ENCODE data around the gene RAP1A. TPM values are rescaled to one million over a fixed set of nuclear protein-coding genes. Genes with fewer than 3 reads are reported as not detected.

RAP1A gene
- total RNA-seq, 2 experiments from 2014 or later = 150 to 154 TPM

DNA sequence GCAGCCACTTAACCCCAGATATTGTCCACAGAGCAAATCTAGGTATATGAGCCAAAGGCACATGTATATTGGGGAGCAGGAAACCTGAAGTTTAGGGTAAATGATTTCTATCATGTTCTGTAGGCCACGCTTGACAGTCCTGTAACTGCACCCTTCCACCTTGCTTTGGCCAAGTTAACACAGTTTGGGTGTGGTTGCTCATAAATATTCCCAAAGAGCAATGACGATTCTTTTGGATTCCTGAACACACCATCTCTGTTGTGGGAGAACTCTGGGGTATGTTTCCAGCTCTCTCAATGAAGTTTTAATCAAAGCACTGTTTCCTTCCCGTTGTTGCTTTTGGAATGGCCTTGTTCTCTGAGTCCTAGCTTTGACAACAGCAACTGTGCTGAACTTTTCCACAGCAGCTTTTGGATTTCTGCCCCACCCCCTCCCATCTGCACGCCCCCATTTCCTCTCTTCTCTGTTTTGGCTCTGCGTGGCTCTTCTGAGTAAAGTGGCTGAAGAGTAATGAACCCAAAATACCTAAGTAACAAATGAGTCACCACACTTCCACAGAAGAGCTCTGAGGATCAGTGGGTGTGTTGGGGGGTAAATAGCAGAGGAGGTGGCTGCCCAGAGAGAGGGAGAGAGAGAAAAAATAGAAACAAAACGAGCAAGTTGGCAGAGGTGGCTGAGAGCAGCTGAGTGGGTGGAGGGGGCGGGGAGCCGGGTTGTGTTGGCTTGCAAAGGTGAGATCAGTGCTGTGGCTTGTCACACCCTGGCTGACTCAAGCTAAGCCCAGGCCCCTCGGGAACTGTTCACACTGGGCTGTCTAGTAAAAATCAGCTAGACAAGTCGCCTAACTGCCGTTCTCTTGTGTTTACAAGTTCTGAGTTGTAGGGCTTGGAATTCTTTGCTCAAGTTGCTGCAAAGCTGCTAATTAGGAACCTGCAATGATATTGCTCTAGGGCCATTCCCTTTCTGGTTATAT, 26.9 kb upstream of the RAP1A start:
- peak; percentile 88 for DNase-seq
- H3K9me3 Mint-ChIP-seq = peaks cover 1% of the 10 kb centered on the region
- peak overlapping the region; percentile 54 for H3K4me3 Mint-ChIP-seq
- peak overlapping the region; percentile 82 for H3K27ac Mint-ChIP-seq
- H3K27me3 Mint-ChIP-seq = no peaks in the 10 kb centered on the region
- H3K4me1 Mint-ChIP-seq = peaks cover 67% of the 10 kb centered on the region
- peaks cover 5% of the 10 kb centered on the region for H3K36me3 Mint-ChIP-seq

GRCh38 chr1:111593403-111594305, 25.9 kb upstream of the RAP1A start:
- no peak for DNase-seq
- Mint-ChIP-seq H3K27ac (peak overlapping the region; percentile 82), H3K4me3 (peak overlapping the region; percentile 54), H3K36me3 (peaks cover 5% of the 10 kb centered on the region), H3K4me1 (peaks cover 77% of the 10 kb centered on the region), H3K9me3 (peaks cover 1% of the 10 kb centered on the region), H3K27me3 (no peaks in the 10 kb centered on the region)

GRCh38 chr1:111594306-111594693, 25.3 kb upstream of the RAP1A start:
- Mint-ChIP-seq H3K4me3 (peak overlapping the region; percentile 45), H3K4me1 (peaks cover 79% of the 10 kb centered on the region), H3K9me3 (peaks cover 1% of the 10 kb centered on the region), H3K27me3 (no peaks in the 10 kb centered on the region), H3K27ac (peak overlapping the region; percentile 82), H3K36me3 (peaks cover 5% of the 10 kb centered on the region)
- DNase-seq = no peak

GRCh38 chr1:111595807-111596206, 23.8 kb upstream of the RAP1A start:
- Mint-ChIP-seq H3K4me1 (peaks cover 92% of the 10 kb centered on the region), H3K27me3 (no peaks in the 10 kb centered on the region), H3K27ac (peak overlapping the region; percentile 13), H3K4me3 (no peak overlapping the region), H3K9me3 (peaks cover 2% of the 10 kb centered on the region), H3K36me3 (peaks cover 14% of the 10 kb centered on the region)
- no peak for DNase-seq

DNA sequence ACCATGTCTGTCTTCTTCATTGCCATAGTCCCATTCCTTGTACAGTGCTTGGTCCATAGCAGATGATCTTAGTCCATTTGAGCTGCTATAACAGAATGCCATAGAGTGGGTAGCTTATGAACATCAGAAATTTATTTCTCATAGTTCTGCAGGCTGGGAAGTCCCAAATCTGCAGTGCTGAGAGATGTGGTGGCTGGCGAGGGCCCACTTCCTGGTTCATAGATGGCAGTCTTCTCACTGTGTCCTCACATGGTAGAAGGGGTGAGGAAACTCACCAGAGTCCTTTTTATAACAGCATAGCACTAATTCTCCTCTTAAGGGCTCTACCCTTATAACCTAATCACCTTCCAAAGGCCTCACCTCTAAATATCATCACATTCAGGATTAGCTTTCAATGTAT, 23.1 kb upstream of the RAP1A start:
- peak; percentile 51 for DNase-seq
- H3K27ac Mint-ChIP-seq = peak overlapping the region; percentile 47
- H3K27me3 Mint-ChIP-seq = no peaks in the 10 kb centered on the region
- peaks cover 14% of the 10 kb centered on the region for H3K36me3 Mint-ChIP-seq
- peaks cover 2% of the 10 kb centered on the region for H3K9me3 Mint-ChIP-seq
- no peak overlapping the region for H3K4me3 Mint-ChIP-seq
- peaks cover 93% of the 10 kb centered on the region for H3K4me1 Mint-ChIP-seq

DNA sequence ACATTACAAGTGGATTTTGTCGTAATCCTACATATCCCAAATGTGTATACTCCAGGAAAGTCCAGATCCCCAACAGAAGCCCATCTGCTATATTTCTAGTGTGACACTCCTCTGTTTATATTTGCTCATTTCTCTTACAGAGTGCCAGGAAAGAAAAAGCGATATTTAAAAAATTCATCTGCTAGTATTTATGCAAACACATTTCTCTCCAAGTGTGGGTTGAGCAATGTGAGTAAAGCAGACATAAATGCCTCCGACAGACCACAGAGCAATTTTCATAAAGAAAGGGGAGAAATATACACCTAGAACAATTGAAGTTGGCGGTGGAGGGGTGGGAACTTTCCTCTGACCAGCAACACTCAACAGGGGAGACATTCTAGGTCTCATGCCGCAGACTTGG, 22.2 kb upstream of the RAP1A start:
- Mint-ChIP-seq H3K4me1 (peaks cover 91% of the 10 kb centered on the region), H3K4me3 (no peak overlapping the region), H3K27me3 (no peaks in the 10 kb centered on the region), H3K9me3 (peaks cover 2% of the 10 kb centered on the region), H3K36me3 (peaks cover 14% of the 10 kb centered on the region), H3K27ac (peak overlapping the region; percentile 47)
- no peak for DNase-seq

DNA sequence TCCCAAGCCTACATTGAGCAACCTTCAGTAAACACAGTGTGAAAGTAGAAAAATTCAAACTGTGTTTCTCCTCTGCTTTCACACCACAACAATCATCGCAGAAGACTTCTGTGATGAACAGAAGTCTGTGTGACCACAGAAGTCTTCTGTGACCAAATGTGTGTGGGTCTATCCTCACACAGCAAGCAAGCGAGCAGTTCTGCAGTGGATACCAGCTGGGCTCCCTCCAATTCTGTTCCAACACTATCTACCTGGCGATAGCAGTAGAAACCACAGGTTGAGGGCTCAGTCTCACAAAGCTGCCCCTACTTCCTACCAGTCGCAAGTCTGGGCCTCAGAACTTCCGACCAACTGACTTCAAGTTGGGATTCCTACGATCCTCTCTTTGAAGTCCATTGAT, 21.0 kb upstream of the RAP1A start:
- Mint-ChIP-seq H3K27ac (peak overlapping the region; percentile 47), H3K9me3 (peaks cover 2% of the 10 kb centered on the region), H3K4me3 (peak overlapping the region; percentile 11), H3K36me3 (peaks cover 15% of the 10 kb centered on the region), H3K4me1 (peaks cover 93% of the 10 kb centered on the region), H3K27me3 (no peaks in the 10 kb centered on the region)
- no peak for DNase-seq

DNA sequence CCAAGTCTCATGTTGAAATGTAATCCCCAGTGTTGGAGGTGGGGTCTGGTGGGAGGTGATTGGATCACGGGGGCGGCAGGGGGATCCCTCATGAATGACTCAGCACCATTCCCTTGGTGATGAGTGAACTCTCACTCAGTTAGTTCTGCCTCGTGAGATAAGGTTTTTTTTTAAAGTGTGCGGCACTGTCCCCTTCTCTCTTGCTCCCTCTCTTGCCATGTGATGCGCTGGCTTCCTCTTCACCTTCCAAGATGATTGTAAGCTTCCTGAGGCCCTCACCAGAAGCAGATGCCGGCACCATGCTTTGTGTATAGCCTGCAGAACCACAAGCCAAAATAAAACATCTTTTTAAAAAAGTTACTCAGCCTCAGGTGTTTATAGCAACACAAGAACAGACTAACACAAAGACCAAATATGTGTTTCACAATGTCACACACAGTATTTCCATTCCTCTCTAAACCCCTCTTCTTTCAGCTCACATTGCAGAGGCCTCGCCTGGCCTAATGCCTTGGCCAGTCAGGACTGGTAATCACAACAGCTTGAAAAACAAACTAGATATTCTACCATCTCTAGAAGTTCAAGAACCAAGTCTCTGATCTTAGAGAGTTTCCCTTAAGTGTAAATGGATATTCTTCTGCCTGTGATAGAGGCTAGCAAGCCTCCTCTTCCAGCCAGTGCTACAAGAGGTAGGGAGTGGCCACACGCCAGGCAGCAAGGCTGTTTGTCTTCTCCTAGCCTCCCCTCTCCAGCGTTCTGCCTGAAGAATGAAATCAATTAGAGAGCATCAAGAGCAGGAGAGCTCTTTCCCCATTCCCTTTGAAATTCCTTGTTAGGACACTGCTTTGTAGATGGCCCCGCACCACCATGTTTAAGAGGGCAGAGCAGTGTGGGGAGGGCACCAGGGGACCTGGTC, 19.6 kb upstream of the RAP1A start:
- peaks cover 16% of the 10 kb centered on the region for H3K36me3 Mint-ChIP-seq
- H3K9me3 Mint-ChIP-seq = peaks cover 1% of the 10 kb centered on the region
- peaks cover 93% of the 10 kb centered on the region for H3K4me1 Mint-ChIP-seq
- peak overlapping the region; percentile 19 for H3K4me3 Mint-ChIP-seq
- DNase-seq = no peak
- H3K27ac Mint-ChIP-seq = peak overlapping the region; percentile 78
- no peaks in the 10 kb centered on the region for H3K27me3 Mint-ChIP-seq

DNA sequence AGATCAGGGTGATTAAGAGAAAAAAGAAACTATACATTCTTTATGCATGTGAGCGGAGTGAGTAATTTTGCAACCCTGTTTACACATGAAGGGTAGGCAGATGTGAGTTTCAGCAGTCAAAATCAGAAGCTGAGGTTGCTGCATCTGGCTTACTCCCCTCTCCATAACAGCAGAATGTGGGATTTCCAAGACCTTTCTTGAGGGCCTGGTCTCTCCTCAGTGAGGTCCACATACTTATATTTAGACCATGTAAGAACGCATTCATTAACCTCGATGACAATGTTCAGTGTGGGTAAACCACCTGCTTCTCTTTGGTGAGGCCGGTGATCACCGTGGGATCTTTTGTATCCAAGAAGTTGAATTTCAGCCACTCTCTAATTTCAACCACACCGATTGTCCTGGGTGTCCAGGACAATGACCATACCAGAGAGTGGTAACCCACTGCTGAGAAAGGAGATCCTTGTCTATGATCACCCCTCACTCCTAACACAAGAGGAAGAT, 18.7 kb upstream of the RAP1A start:
- Mint-ChIP-seq H3K4me3 (peak overlapping the region; percentile 49), H3K27me3 (no peaks in the 10 kb centered on the region), H3K36me3 (peaks cover 16% of the 10 kb centered on the region), H3K27ac (peak overlapping the region; percentile 85), H3K4me1 (peaks cover 92% of the 10 kb centered on the region), H3K9me3 (peaks cover 1% of the 10 kb centered on the region)
- no peak for DNase-seq

GRCh38 chr1:111602302-111602701, 17.3 kb upstream of the RAP1A start:
- Mint-ChIP-seq H3K4me3 (no peak overlapping the region), H3K36me3 (peaks cover 14% of the 10 kb centered on the region), H3K9me3 (peaks cover 1% of the 10 kb centered on the region), H3K4me1 (peaks cover 86% of the 10 kb centered on the region), H3K27ac (peak overlapping the region; percentile 88), H3K27me3 (no peaks in the 10 kb centered on the region)
- DNase-seq = no peak

DNA sequence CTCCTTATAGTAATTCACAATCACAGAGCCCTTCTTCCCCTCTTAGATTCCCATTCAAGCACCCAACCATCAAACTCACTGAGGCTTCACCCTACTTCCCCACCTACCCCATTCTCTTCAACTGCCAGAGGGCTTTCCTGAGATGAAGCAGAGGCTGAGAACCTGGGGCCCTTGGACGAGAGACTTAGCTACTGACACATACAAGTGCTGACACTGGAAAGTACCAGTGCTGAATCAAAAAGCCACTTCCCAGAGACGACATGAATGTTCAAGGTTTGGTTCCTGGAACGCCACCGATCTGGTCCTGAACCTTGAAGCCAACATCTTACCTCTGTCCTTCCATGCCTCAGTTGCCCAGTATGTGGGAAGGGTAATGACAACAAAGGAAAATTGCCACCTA, 16.6 kb upstream of the RAP1A start:
- peaks cover 1% of the 10 kb centered on the region for H3K9me3 Mint-ChIP-seq
- H3K4me3 Mint-ChIP-seq = peak overlapping the region; percentile 37
- H3K27ac Mint-ChIP-seq = peak overlapping the region; percentile 88
- H3K4me1 Mint-ChIP-seq = peaks cover 79% of the 10 kb centered on the region
- DNase-seq = no peak
- no peaks in the 10 kb centered on the region for H3K27me3 Mint-ChIP-seq
- H3K36me3 Mint-ChIP-seq = peaks cover 14% of the 10 kb centered on the region

DNA sequence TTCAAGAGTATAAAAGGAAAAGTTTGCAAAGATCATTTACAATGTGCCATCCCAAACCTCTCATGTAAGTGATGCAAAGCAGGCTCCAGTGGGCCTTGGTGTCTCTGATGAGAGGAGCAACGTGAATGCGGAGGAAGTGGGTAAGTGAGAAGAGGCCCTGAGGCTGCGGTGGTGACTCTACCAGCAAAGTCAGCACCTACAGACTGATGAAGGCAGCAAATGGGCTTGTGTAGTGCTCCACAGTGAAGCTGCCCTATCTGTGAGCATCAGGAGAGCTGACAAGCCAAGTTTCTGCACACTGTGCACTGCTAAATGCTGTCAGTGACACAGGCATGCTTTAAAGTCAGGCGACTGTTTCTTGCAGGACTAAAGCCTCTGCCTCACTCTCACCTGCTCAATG, 15.6 kb upstream of the RAP1A start:
- Mint-ChIP-seq H3K9me3 (peaks cover 1% of the 10 kb centered on the region), H3K27ac (peak overlapping the region; percentile 88), H3K27me3 (no peaks in the 10 kb centered on the region), H3K4me1 (peaks cover 70% of the 10 kb centered on the region), H3K4me3 (peak overlapping the region; percentile 43), H3K36me3 (peaks cover 14% of the 10 kb centered on the region)
- DNase-seq = peak; percentile 68

GRCh38 chr1:111604931-111605330, 14.7 kb upstream of the RAP1A start:
- H3K4me1 Mint-ChIP-seq = peaks cover 66% of the 10 kb centered on the region
- H3K4me3 Mint-ChIP-seq = no peak overlapping the region
- H3K9me3 Mint-ChIP-seq = no peaks in the 10 kb centered on the region
- no peak for DNase-seq
- H3K27ac Mint-ChIP-seq = peak overlapping the region; percentile 88
- peaks cover 10% of the 10 kb centered on the region for H3K36me3 Mint-ChIP-seq
- H3K27me3 Mint-ChIP-seq = no peaks in the 10 kb centered on the region

DNA sequence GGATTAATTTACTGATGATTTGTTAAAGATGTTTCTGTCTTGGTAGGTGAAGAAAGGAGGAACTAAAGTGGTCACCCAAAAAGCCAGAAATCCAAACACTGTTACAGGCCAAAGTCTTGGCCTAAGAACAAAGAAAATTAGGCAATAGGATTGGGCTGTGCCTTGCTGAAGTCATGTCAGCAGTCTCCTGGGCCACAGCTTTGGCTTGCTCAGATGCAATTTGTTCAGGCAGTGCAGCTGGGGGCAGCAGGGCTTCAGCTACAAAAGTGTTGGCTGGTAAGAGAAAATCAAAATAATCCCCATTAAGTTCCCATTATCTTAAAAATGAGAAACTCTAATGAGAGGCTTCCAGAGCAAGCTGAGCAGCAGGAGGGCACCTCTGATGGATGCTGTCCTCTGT, 14.0 kb upstream of the RAP1A start:
- Mint-ChIP-seq H3K36me3 (peaks cover 4% of the 10 kb centered on the region), H3K27me3 (no peaks in the 10 kb centered on the region), H3K27ac (no peak overlapping the region), H3K4me1 (peaks cover 61% of the 10 kb centered on the region), H3K9me3 (no peaks in the 10 kb centered on the region), H3K4me3 (no peak overlapping the region)
- no peak for DNase-seq

Measured in activated naive CD8-positive, alpha-beta T cell treated with anti-CD3 and anti-CD28 coated beads for 36 hours (primary cell).